Nephron (organoid): ENCODE measurements around the gene WNK2.

Source experiments
- H3K27ac Mint-ChIP-seq, 3 experiments: 2 replicates each; pipeline ENCODE4 v1.8.0; 2020; ENCODE audit warnings: mixed read lengths in 3 of 3, mild to moderate bottlenecking in 2 of 3, moderate library complexity in 1 of 3
- H3K27me3 Mint-ChIP-seq: 2 replicates; pipeline ENCODE4 v1.8.0; 2021; ENCODE audit warnings: low read depth, mild to moderate bottlenecking, moderate library complexity, mixed read lengths
- H3K36me3 Mint-ChIP-seq: 2 replicates; pipeline ENCODE4 v1.8.0; 2020; ENCODE audit warnings: low read depth, mixed read lengths
- H3K4me1 Mint-ChIP-seq: 2 replicates; pipeline ENCODE4 v1.8.0; 2020; ENCODE audit warnings: mixed read lengths
- H3K4me3 Mint-ChIP-seq, 3 experiments: 2 replicates each; pipeline ENCODE4 v1.8.0; 2020; ENCODE audit warnings: mild to moderate bottlenecking in 3 of 3, mixed read lengths in 3 of 3, moderate library complexity in 2 of 3
- H3K9me3 Mint-ChIP-seq: 2 replicates; pipeline ENCODE4 v1.8.0; 2020; ENCODE audit warnings: mixed read lengths
- TF ChIP-seq, protein P1 (sequence below), 3 experiments: fragments of 200-600 bp; sonication (generic); IDR thresholded peaks; one replicate each; pipeline ENCODE4 v1.5.0; 2021; ENCODE audit warnings: antibody characterized with exemption in 3 of 3; ENCODE audit not compliant: unreplicated experiment in 3 of 3

WNK2 gene

DNA sequence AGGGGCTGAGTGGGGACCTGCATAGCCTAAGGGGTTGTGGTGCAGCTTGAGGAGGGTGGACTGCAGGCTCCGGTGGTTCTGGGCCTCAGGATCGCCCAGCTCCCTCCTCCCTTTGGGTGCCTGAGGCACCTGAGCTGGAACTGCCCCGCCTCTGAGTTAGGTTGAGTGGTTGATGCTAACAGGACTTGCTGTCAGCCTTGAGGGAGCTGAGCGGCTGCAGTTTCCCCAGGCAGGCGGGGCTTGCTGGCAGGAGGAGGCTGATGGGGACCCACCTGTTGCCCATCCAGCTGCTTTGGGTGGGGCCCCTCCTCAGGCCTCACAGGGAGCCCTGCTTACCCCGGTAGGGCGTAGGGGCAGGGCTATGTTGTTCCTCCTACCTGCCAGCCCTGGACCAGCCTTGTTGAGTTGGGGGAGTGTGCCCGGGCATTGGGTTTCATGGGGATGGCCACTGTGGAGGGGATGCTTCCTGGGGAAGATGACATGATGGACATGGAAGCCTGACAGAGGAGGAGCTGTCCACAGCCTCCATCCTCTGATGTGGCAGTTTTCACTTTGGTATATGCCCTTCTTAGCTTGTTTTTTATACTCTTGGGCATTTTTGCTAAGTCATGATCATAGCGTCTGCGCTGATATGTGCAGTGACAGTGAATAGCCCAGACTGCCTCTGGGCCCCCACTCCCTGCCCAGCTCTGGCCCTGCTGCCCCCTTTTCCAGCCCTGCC is 14.3 kb downstream of the WNK2 start:
- peaks cover 5% of the 10 kb centered on the region for H3K27me3 Mint-ChIP-seq
- H3K9me3 Mint-ChIP-seq: no peaks in the 10 kb centered on the region
- no peak overlapping the region for H3K27ac Mint-ChIP-seq
- no peak overlapping the region for H3K4me3 Mint-ChIP-seq
- H3K36me3 Mint-ChIP-seq: no peaks in the 10 kb centered on the region
- TF ChIP-seq, protein P1, sequence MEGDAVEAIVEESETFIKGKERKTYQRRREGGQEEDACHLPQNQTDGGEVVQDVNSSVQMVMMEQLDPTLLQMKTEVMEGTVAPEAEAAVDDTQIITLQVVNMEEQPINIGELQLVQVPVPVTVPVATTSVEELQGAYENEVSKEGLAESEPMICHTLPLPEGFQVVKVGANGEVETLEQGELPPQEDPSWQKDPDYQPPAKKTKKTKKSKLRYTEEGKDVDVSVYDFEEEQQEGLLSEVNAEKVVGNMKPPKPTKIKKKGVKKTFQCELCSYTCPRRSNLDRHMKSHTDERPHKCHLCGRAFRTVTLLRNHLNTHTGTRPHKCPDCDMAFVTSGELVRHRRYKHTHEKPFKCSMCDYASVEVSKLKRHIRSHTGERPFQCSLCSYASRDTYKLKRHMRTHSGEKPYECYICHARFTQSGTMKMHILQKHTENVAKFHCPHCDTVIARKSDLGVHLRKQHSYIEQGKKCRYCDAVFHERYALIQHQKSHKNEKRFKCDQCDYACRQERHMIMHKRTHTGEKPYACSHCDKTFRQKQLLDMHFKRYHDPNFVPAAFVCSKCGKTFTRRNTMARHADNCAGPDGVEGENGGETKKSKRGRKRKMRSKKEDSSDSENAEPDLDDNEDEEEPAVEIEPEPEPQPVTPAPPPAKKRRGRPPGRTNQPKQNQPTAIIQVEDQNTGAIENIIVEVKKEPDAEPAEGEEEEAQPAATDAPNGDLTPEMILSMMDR (IDR thresholded peaks at IDR 0.05; ENCODE audit: unreplicated experiment in 3 of 3): no peak
- peaks cover 62% of the 10 kb centered on the region for H3K4me1 Mint-ChIP-seq

DNA sequence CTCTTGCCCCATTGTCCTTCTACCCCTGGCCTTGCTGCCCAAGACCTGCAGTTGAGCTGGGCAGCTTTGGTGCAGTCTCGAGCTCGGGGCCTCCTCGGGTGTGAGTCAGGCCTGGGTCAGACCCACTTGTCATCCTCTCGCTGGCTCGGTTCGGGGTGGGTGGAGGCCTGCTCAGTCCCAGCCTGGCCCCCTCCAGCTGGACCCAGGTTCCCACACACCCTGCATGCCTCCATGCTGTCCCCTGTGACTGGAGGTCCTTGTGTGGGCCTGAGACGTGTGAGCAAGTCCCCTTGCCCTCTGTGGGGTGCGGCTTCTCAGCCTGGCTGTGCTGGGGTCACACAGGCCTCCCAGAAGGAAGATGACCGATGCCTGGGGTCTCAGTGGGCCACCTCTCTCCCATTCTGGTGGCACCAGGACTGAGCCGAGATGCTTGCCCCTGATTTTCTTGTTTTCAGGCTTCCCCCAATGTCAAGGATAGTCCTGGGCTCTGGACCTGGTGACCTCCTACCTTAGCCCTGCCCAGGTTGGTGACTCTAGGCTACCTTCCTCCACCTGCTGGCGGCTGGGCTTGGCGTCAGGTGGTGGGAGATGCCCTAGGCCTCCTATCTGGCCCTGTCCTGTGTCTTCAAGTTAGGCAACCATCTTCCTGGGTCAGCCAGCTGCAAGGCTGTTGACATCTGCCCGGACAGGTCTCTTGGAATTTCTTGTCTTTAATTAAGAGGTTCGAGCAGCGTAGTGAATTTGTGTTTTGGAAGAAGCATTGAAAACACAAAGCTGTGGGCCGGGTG is 15.1 kb downstream of the WNK2 start:
- Mint-ChIP-seq H3K27ac (no peak overlapping the region), H3K9me3 (no peaks in the 10 kb centered on the region), H3K4me1 (peaks cover 62% of the 10 kb centered on the region), H3K36me3 (no peaks in the 10 kb centered on the region), H3K27me3 (peaks cover 9% of the 10 kb centered on the region), H3K4me3 (no peak overlapping the region)
- TF ChIP-seq, protein P1 (IDR thresholded peaks at IDR 0.05; ENCODE audit: unreplicated experiment in 3 of 3): no peak

DNA sequence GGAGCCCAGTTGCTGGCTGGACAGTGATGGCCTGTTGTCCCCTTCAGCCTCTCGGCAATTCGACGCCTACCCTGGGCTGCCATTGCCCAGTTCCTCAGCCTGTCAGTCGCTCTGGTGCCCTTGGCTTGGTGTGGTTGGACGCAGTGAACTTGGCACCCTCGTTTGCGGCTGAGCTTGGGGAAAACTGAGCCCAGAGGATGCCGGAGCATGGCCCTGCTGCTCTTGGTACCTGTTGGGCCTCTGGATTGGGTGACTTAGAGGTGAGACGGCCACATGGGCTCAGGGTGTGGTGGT is 16.5 kb downstream of the WNK2 start:
- peaks cover 10% of the 10 kb centered on the region for H3K27me3 Mint-ChIP-seq
- no peak overlapping the region for H3K4me3 Mint-ChIP-seq
- TF ChIP-seq, protein P1 (IDR thresholded peaks at IDR 0.05; ENCODE audit: unreplicated experiment in 3 of 3): no peak

DNA sequence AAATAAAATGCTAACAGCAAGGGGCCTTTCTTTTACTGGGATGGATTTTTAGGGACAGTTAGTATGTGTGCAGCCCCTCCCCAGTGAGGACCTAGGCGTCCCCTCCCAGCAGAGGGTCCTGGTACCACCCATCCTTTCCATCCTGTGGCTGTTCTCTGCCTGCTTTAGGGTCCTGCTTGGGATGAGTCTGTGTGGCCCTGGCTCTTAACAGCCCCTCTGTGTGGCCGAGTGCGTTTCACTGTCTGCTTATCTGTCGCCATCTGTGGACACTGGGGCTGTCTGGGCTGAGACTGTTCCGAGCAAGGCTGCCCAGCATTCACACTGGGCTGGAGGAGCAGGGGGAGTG is 17.0 kb downstream of the WNK2 start:
- peaks cover 65% of the 10 kb centered on the region for H3K4me1 Mint-ChIP-seq
- H3K36me3 Mint-ChIP-seq: no peaks in the 10 kb centered on the region
- peak overlapping the region; percentile 69 to 88 (median 72) for H3K27ac Mint-ChIP-seq
- H3K27me3 Mint-ChIP-seq: peaks cover 13% of the 10 kb centered on the region
- peak overlapping the region in 1 of 3 experiments; percentile 34 for H3K4me3 Mint-ChIP-seq
- no peaks in the 10 kb centered on the region for H3K9me3 Mint-ChIP-seq
- TF ChIP-seq, protein P1 (IDR thresholded peaks at IDR 0.05; ENCODE audit: unreplicated experiment in 3 of 3): no peak

More for the DNA sequence above, 16.5 kb downstream of the WNK2 start:
- peak overlapping the region; percentile 38 to 88 (median 69) for H3K27ac Mint-ChIP-seq
- H3K4me1 Mint-ChIP-seq: peaks cover 63% of the 10 kb centered on the region
- no peaks in the 10 kb centered on the region for H3K9me3 Mint-ChIP-seq
- H3K36me3 Mint-ChIP-seq: no peaks in the 10 kb centered on the region

DNA sequence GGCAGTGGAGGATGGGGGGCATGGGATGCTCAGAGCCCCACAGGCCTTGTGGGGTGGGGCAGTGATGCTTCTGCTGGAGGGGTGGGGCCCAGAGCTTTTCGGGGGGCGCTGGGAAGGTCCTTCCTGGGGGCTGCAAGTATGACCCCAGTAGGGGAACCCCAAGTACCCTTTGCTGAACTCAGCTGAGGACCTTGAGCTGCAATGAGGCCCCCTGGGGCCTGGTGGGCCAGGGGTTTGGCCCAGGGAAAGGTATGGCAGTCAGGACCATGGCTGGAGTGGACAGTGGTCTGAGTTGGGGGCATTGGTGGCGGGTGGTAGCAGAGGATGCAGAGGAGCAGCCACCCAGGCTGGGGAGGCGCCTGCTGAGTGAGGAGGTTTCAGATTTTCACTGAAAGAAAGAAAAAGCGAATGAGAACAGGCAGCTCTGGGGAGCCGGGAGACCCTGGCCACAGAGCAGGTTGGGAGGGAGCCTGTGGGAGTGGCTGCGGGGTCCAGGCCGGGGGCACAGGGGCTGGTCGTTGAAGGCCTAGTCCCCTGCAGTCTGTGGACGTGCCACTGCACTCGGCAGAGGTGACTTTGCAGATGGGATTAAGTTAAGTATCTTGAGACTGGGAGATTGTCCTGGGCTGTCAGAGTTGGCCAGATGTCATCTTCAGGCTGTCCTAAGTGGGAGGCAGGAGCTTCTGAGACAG is 19.2 kb downstream of the WNK2 start:
- TF ChIP-seq, protein P1 (IDR thresholded peaks at IDR 0.05; ENCODE audit: unreplicated experiment in 3 of 3): no peak
- no peaks in the 10 kb centered on the region for H3K9me3 Mint-ChIP-seq
- peak overlapping the region; percentile 35 to 53 (median 40) for H3K4me3 Mint-ChIP-seq
- H3K27ac Mint-ChIP-seq: peak overlapping the region; percentile 69 to 91 (median 85)
- H3K4me1 Mint-ChIP-seq: peaks cover 72% of the 10 kb centered on the region
- no peaks in the 10 kb centered on the region for H3K36me3 Mint-ChIP-seq
- H3K27me3 Mint-ChIP-seq: peaks cover 13% of the 10 kb centered on the region
